SK-N-MC (cell line): ENCODE results near the gene IQCE.

Experiments
- EZH2 ChIP-seq: fragments of 200-600 bp; sonication (generic); IDR thresholded peaks from one replicate; pipeline ENCODE4 v1.6.1; 2017; ENCODE audit warnings: antibody characterized with exemption
- POLR2AphosphoS5 ChIP-seq: IDR thresholded peaks from 2 replicates; pipeline ENCODE4 v1.6.1; 2012; ENCODE audit warnings: mild to moderate bottlenecking, low read depth, low read length, borderline replicate concordance

DNA sequence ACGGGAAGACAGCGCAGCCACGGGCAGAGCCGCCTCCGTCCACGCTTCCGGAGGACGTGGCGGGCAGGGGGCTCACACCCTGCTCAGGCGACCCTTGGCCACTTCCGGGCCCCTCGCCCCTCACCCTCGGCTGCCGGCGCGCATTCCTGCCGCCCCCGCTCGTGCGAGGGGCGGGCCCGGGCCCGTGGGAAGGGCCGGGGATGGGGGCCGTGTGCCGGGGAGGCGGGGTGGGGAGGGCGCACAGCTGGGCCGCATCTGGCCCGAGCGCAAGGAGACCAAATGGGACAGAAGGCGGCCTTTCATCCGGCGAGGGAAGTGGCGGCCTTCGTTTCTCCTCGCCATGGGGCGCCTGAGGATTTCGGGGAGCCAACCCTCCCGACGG is 40.1 kb upstream of the IQCE start:
- TF ChIP-seq POLR2AphosphoS5 (no peak), EZH2 (no peak)
